ENCODE results near the gene SLC6A17.

SLC6A17 gene

DNA sequence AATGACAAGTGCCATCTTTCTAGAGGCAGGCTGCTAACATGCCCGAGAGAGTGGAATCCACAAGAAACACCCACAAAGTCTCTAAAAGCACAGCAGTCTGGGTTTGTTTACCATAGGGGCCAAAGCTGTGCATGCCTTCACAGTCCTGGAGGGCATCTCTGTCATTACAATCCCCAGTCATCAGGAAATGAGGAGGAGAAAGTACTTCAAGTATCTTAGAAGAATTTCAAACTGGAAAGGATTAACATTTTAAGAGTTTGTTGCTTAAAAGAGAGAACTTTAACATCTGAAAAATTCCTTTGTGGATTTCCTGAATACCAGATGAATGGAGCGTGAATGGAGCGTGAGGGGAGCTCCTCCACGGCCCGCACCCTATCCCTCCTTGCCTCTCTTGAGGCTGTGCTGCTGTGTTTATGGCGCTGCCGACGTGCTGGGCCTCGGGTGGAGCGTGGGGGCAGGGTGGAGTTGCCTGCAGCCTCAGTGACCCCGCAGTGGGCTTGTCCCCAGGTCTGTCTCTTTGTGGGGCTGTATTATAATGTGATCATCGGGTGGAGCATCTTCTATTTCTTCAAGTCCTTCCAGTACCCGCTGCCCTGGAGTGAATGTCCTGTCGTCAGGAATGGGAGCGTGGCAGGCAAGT lies 23.3 kb downstream of the SLC6A17 start:
- H3K27me3 ChIP-seq (ENCODE audit: insufficient read depth, poor library complexity, severe bottlenecking): peaks cover 12% of the 10 kb centered on the region
- TF ChIP-seq, protein P1, sequence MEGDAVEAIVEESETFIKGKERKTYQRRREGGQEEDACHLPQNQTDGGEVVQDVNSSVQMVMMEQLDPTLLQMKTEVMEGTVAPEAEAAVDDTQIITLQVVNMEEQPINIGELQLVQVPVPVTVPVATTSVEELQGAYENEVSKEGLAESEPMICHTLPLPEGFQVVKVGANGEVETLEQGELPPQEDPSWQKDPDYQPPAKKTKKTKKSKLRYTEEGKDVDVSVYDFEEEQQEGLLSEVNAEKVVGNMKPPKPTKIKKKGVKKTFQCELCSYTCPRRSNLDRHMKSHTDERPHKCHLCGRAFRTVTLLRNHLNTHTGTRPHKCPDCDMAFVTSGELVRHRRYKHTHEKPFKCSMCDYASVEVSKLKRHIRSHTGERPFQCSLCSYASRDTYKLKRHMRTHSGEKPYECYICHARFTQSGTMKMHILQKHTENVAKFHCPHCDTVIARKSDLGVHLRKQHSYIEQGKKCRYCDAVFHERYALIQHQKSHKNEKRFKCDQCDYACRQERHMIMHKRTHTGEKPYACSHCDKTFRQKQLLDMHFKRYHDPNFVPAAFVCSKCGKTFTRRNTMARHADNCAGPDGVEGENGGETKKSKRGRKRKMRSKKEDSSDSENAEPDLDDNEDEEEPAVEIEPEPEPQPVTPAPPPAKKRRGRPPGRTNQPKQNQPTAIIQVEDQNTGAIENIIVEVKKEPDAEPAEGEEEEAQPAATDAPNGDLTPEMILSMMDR (IDR thresholded peaks at IDR 0.05; ENCODE audit: insufficient read depth, low read length): no peak
- TF ChIP-seq POLR2AphosphoS5 (IDR thresholded peaks at IDR 0.05; ENCODE audit: low read depth) (no peak), SPI1 (IDR thresholded peaks at IDR 0.05; ENCODE audit: borderline replicate concordance, low read depth) (no peak), GABPA (IDR thresholded peaks at IDR 0.05; ENCODE audit: low read depth) (no peak)
- TF ChIP-seq, protein P2, sequence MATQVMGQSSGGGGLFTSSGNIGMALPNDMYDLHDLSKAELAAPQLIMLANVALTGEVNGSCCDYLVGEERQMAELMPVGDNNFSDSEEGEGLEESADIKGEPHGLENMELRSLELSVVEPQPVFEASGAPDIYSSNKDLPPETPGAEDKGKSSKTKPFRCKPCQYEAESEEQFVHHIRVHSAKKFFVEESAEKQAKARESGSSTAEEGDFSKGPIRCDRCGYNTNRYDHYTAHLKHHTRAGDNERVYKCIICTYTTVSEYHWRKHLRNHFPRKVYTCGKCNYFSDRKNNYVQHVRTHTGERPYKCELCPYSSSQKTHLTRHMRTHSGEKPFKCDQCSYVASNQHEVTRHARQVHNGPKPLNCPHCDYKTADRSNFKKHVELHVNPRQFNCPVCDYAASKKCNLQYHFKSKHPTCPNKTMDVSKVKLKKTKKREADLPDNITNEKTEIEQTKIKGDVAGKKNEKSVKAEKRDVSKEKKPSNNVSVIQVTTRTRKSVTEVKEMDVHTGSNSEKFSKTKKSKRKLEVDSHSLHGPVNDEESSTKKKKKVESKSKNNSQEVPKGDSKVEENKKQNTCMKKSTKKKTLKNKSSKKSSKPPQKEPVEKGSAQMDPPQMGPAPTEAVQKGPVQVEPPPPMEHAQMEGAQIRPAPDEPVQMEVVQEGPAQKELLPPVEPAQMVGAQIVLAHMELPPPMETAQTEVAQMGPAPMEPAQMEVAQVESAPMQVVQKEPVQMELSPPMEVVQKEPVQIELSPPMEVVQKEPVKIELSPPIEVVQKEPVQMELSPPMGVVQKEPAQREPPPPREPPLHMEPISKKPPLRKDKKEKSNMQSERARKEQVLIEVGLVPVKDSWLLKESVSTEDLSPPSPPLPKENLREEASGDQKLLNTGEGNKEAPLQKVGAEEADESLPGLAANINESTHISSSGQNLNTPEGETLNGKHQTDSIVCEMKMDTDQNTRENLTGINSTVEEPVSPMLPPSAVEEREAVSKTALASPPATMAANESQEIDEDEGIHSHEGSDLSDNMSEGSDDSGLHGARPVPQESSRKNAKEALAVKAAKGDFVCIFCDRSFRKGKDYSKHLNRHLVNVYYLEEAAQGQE (IDR thresholded peaks at IDR 0.05; ENCODE audit: insufficient replicate concordance, low read depth): no peak
- DNase-seq (ENCODE audit: low read depth in 1 of 2, low spot score in 1 of 2): no peak
- H3K27ac ChIP-seq (replicated peaks): no peak overlapping the region
- H3K4me3 ChIP-seq (replicated peaks; ENCODE audit: insufficient read depth, low read length): no peak overlapping the region

DNA sequence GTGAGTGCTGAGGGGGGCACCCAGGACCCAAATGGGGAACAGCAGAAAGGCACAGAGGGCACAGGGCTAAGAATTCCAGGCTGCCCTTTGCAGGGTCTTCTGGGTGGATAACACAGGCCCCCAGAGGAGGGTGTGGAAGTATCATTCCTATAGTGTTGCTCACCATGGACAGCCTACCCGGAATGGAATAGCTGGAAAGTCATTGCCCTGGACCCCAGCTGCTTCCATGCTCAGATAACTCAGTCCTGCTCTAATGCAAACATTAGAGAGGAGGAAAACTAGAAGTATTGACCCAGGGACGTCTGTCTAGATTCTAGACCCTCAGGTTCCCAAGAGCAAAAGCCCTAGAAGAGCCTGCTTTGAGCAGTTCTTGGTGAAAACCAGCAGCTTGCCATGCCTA lies 24.7 kb downstream of the SLC6A17 start:
- Histone ChIP-seq H3K4me3 (replicated peaks; ENCODE audit: insufficient read depth, low read length) (no peak overlapping the region), H3K27me3 (ENCODE audit: insufficient read depth, poor library complexity, severe bottlenecking) (peaks cover 12% of the 10 kb centered on the region), H3K27ac (replicated peaks) (no peak overlapping the region)
- TF ChIP-seq POLR2AphosphoS5 (IDR thresholded peaks at IDR 0.05; ENCODE audit: low read depth) (no peak), GABPA (IDR thresholded peaks at IDR 0.05; ENCODE audit: low read depth) (no peak), SPI1 (IDR thresholded peaks at IDR 0.05; ENCODE audit: borderline replicate concordance, low read depth) (no peak)
- TF ChIP-seq, protein P1 (IDR thresholded peaks at IDR 0.05; ENCODE audit: insufficient read depth, low read length): no peak
- TF ChIP-seq, protein P2 (IDR thresholded peaks at IDR 0.05; ENCODE audit: insufficient replicate concordance, low read depth): no peak
- DNase-seq (ENCODE audit: low read depth in 1 of 2, low spot score in 1 of 2): no peak

DNA sequence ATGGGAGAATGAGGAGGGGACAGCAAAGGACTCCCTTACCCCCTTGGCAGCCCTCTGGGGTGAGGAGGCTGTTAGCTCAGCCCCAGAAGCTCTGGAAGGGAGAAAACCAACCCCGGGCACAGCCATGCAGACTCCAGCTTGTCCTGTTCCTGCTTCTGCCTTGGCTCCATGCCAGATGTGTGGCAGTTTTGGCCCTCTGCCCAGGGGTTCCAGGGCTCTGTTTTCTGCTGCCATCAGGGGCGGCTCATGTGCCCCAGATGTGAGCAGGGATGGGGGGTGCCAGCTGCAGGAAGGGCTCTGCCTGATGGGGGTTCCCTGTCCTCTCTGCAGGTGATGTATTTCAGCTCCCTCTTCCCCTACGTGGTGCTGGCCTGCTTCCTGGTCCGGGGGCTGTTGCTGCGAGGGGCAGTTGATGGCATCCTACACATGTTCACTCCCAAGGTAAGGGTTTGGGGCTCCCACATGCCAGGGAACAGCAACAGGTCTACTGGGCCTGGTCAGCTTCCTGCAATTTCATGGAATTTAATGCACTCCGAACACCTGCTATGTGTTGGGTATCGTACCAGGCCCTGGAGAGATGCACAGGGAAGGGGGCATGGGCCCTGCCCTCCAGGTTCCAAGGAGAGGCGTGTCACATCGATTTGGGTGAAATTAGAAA lies 26.1 kb downstream of the SLC6A17 start:
- H3K27ac ChIP-seq (replicated peaks): no peak overlapping the region
- DNase-seq (ENCODE audit: low read depth in 1 of 2, low spot score in 1 of 2): peak in 1 of 2 experiments; percentile 41
- H3K27me3 ChIP-seq (ENCODE audit: insufficient read depth, poor library complexity, severe bottlenecking): peaks cover 12% of the 10 kb centered on the region

More for the DNA sequence above, 26.1 kb downstream of the SLC6A17 start:
- H3K4me3 ChIP-seq (replicated peaks; ENCODE audit: insufficient read depth, low read length): no peak overlapping the region
- no peak for TF ChIP-seq SPI1 (IDR thresholded peaks at IDR 0.05; ENCODE audit: borderline replicate concordance, low read depth)
- TF ChIP-seq POLR2AphosphoS5 (IDR thresholded peaks at IDR 0.05; ENCODE audit: low read depth): no peak
- TF ChIP-seq, protein P2 (IDR thresholded peaks at IDR 0.05; ENCODE audit: insufficient replicate concordance, low read depth): no peak
